ENCODE measurements around the gene ZW10. TPM values are rescaled to one million over a fixed set of nuclear protein-coding genes. Genes with fewer than 3 reads are reported as not detected.

ZW10 gene
- total RNA-seq, 2 donors from 2014 or later: 24.1 to 26.4 TPM

DNA sequence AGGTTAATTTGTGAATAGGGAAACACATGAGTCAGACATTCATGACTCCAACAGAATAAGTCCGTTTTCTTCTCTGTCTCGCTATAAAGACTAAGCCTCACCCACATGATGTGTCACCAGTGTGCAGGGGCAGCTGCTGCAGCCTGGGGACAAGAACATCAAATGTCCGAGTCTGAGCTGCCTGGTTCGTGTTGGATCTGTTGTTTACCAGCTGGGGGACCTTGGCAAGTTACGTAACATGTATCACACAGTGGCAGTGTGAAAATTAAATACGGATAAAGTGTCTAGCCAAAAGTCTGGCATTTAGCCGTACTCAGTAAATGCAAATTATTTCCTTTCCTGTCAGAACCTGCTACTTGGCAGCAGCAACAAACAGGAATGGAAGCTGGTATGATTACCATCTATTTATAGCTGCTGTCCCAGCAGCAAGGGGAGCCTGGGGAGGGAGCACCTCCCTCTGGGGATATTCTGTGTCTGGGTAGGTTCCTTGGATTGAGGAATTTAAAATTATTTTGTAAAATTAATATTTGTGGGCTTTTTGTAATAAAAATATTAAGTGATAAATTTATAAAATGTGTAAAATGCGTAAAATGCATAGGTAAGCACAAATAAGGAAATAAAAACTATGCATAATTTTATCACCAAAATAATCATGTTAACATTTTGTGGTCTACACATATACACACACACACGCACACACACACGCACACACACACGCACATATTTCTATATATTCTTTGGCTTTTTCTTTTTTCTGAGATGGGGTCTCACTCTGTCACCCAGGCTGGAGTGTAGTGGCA, 4.8 kb upstream of the ZW10 start:
- TF ChIP-seq, protein P1, sequence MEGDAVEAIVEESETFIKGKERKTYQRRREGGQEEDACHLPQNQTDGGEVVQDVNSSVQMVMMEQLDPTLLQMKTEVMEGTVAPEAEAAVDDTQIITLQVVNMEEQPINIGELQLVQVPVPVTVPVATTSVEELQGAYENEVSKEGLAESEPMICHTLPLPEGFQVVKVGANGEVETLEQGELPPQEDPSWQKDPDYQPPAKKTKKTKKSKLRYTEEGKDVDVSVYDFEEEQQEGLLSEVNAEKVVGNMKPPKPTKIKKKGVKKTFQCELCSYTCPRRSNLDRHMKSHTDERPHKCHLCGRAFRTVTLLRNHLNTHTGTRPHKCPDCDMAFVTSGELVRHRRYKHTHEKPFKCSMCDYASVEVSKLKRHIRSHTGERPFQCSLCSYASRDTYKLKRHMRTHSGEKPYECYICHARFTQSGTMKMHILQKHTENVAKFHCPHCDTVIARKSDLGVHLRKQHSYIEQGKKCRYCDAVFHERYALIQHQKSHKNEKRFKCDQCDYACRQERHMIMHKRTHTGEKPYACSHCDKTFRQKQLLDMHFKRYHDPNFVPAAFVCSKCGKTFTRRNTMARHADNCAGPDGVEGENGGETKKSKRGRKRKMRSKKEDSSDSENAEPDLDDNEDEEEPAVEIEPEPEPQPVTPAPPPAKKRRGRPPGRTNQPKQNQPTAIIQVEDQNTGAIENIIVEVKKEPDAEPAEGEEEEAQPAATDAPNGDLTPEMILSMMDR (conservative IDR thresholded peaks at IDR 0.05): no peak
- Mint-ChIP-seq H3K36me3 (ENCODE audit: low read depth) (no peaks in the 10 kb centered on the region), H3K4me1 (no peaks in the 10 kb centered on the region), H3K27ac (no peak overlapping the region), H3K27me3 (ENCODE audit: insufficient read depth) (peaks cover 15% of the 10 kb centered on the region), H3K4me3 (no peak overlapping the region), H3K9me3 (no peaks in the 10 kb centered on the region)
- H3K27me3 ChIP-seq (ENCODE audit: control insufficient read depth, insufficient read depth, low read length, poor library complexity, severe bottlenecking): peaks cover 27% of the 10 kb centered on the region
- no peak for DNase-seq
- no peak overlapping the region for H3K27ac ChIP-seq (ENCODE audit: low read depth, low read length)
- H3K9me3 ChIP-seq (ENCODE audit: control insufficient read depth, low read length): no peaks in the 10 kb centered on the region
- H3K4me1 ChIP-seq (ENCODE audit: control insufficient read depth, insufficient read depth, low read length): no peaks in the 10 kb centered on the region
- H3K9ac ChIP-seq (ENCODE audit: extremely low read depth, low read length, poor library complexity, severe bottlenecking): no peak overlapping the region
- H3K36me3 ChIP-seq (ENCODE audit: control insufficient read depth, insufficient read depth, low read length): no peaks in the 10 kb centered on the region
- H3K4me3 ChIP-seq (ENCODE audit: low read length): no peak overlapping the region
- whole genome bisulfite sequencing, 2 experiments (ENCODE audit: insufficient coverage in 1 of 2, insufficient read length in 1 of 2): 89 to 93% methylated on average over 6 to 10 of the region's 11 CpGs

DNA sequence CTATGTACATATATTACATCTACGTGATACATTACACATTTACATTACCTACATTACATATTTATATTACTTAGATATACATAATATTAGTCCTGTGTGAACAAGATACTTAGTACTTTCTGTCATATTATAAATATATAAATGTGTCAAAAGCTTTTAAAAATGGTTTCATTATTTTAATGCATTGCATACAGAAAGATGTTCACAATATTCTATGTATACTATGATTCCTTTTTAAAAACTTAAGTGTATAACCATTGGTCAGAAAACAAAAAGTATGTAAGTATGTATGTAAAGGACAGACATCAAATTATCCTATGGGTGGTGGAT, 647 bp upstream of the ZW10 start:
- Histone ChIP-seq H3K4me1 (ENCODE audit: control insufficient read depth, insufficient read depth, low read length) (no peaks in the 10 kb centered on the region), H3K27me3 (ENCODE audit: control insufficient read depth, insufficient read depth, low read length, poor library complexity, severe bottlenecking) (peaks cover 22% of the 10 kb centered on the region), H3K36me3 (ENCODE audit: control insufficient read depth, insufficient read depth, low read length) (peaks cover 22% of the 10 kb centered on the region), H3K9ac (ENCODE audit: extremely low read depth, low read length, poor library complexity, severe bottlenecking) (no peak overlapping the region), H3K4me3 (ENCODE audit: low read length) (peak overlapping the region; percentile 94), H3K9me3 (ENCODE audit: control insufficient read depth, low read length) (no peaks in the 10 kb centered on the region), H3K27ac (ENCODE audit: low read depth, low read length) (no peak overlapping the region)
- TF ChIP-seq, protein P1 (conservative IDR thresholded peaks at IDR 0.05): peak; percentile 27
- DNase-seq: no peak
- no CpG with 5 or more reads among the region's 1 CpG for WGBS, 2 experiments (ENCODE audit: insufficient coverage in 1 of 2, insufficient read length in 1 of 2)
- H3K27ac Mint-ChIP-seq: peak overlapping the region; percentile 98
- peak overlapping the region; percentile 98 for H3K4me3 Mint-ChIP-seq
- peaks cover 8% of the 10 kb centered on the region for H3K27me3 Mint-ChIP-seq (ENCODE audit: insufficient read depth)
- peaks cover 7% of the 10 kb centered on the region for H3K36me3 Mint-ChIP-seq (ENCODE audit: low read depth)
- H3K4me1 Mint-ChIP-seq: peaks cover 6% of the 10 kb centered on the region
- no peaks in the 10 kb centered on the region for H3K9me3 Mint-ChIP-seq

DNA sequence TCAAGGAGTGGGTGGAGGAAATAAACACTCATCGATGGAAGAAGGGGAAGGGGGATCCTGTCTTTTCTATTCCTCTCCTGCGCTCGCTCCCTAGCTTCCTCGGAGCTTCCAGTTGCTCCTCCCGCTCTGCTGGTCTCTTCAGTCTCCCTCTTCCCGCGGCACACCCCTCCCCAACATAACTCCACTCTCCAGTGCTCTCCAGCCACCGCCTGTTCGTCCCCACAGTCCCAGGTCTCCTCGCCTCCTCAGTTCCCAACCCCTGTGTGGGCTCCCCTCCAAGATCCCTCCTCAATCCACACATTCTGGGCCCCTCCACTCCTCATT, 438 bp downstream of the ZW10 start:
- H3K36me3 ChIP-seq (ENCODE audit: control insufficient read depth, insufficient read depth, low read length): peaks cover 33% of the 10 kb centered on the region
- peak overlapping the region; percentile 41 for H3K27ac ChIP-seq (ENCODE audit: low read depth, low read length)
- no peaks in the 10 kb centered on the region for H3K9me3 Mint-ChIP-seq
- 0 to 1% methylated on average over 5 to 10 of the region's 10 CpGs for WGBS, 2 experiments (ENCODE audit: insufficient coverage in 1 of 2, insufficient read length in 1 of 2)
- H3K9me3 ChIP-seq (ENCODE audit: control insufficient read depth, low read length): no peaks in the 10 kb centered on the region
- peaks cover 6% of the 10 kb centered on the region for H3K4me1 Mint-ChIP-seq
- peak overlapping the region; percentile 94 for H3K9ac ChIP-seq (ENCODE audit: extremely low read depth, low read length, poor library complexity, severe bottlenecking)
- peaks cover 8% of the 10 kb centered on the region for H3K27me3 Mint-ChIP-seq (ENCODE audit: insufficient read depth)
- no peak for DNase-seq
- H3K36me3 Mint-ChIP-seq (ENCODE audit: low read depth): peaks cover 13% of the 10 kb centered on the region
- TF ChIP-seq, protein P1 (conservative IDR thresholded peaks at IDR 0.05): no peak
- peak overlapping the region; percentile 94 for H3K4me3 ChIP-seq (ENCODE audit: low read length)
- peak overlapping the region; percentile 98 for H3K27ac Mint-ChIP-seq
- peak overlapping the region; percentile 98 for H3K4me3 Mint-ChIP-seq
- no peaks in the 10 kb centered on the region for H3K4me1 ChIP-seq (ENCODE audit: control insufficient read depth, insufficient read depth, low read length)
- H3K27me3 ChIP-seq (ENCODE audit: control insufficient read depth, insufficient read depth, low read length, poor library complexity, severe bottlenecking): peaks cover 22% of the 10 kb centered on the region

Data from endodermal cell (in vitro differentiated cells).